ENCODE results near the gene STN1.

DNA sequence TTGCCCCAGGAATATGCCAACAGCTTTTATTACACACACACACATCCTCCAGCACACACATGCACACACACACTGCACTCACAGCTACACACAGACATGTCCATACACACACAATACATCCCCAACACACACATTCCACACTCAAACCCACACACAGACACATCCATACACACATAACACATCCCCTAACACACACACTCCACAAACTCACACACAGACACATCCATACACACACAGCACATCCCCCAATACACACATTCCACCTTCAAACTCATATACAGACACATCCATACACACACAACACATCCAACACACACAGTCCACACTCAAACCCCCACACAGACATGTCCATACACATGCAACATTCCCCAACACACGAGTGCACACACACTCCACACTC lies 81.7 kb downstream of the STN1 start:
- TF ChIP-seq, protein P1, sequence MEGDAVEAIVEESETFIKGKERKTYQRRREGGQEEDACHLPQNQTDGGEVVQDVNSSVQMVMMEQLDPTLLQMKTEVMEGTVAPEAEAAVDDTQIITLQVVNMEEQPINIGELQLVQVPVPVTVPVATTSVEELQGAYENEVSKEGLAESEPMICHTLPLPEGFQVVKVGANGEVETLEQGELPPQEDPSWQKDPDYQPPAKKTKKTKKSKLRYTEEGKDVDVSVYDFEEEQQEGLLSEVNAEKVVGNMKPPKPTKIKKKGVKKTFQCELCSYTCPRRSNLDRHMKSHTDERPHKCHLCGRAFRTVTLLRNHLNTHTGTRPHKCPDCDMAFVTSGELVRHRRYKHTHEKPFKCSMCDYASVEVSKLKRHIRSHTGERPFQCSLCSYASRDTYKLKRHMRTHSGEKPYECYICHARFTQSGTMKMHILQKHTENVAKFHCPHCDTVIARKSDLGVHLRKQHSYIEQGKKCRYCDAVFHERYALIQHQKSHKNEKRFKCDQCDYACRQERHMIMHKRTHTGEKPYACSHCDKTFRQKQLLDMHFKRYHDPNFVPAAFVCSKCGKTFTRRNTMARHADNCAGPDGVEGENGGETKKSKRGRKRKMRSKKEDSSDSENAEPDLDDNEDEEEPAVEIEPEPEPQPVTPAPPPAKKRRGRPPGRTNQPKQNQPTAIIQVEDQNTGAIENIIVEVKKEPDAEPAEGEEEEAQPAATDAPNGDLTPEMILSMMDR (IDR thresholded peaks at IDR 0.05; ENCODE audit: insufficient read depth, low read depth, low read length): no peak
- no peak for TF ChIP-seq EZH2 (IDR thresholded peaks at IDR 0.05; ENCODE audit: insufficient read depth, low read length)

Data from astrocyte (in vitro differentiated cells and primary cell).